MV-4-11 (cell line): ENCODE results near the gene SLAMF1.
"Not testable (repeated sequence)": the region's sequence is repeated elsewhere in the genome, so short reads cannot be mapped to it uniquely, and the experiment has no call there.

ENCODE experiments used
- DNase-seq: peaks from one replicate; lab custom pipeline; 2025; lab: John Stamatoyannopoulos, UW

Gene SLAMF1

GRCh38 chr1:160563230-160563629, 83.6 kb downstream of the SLAMF1 start:
- not testable (repeated sequence) for DNase-seq

DNA sequence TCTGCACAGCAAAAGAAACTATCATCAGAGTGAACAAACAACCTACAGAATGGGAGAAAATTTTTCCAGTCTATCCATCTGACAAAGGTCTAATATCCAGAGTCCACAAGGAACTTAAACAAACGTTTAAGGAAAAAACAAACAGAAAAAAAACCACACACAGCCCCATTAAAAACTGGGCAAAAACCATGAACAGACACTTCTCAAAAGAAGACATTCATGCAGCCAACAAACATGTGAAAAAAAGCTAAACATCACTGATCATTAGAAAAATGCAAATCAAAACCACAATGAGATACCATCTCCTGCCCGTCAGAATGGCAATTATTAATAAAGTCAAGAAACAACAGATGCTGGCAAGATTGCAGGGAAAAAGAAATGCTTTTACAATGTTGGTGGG, 84.1 kb downstream of the SLAMF1 start:
- DNase-seq, result not testable (repeated sequence)

DNA sequence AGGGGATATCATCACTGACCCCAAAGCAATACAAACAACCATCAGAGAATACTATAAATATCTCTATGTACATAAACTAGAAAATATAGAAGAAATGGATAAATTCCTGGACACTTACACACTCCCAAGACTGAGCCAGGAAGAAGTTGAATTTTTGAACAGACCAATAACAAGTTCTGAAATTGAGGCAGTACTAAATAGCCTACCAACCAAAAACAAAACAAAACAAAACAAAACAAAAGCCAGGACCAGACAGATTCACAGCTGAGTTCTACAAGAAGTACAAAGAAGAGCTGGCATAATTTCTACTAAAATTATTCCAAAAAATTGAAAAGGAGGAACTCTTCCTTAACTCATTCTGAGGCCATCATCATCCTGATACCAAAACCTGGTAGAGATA, 86.0 kb downstream of the SLAMF1 start:
- DNase-seq, result no peak

DNA sequence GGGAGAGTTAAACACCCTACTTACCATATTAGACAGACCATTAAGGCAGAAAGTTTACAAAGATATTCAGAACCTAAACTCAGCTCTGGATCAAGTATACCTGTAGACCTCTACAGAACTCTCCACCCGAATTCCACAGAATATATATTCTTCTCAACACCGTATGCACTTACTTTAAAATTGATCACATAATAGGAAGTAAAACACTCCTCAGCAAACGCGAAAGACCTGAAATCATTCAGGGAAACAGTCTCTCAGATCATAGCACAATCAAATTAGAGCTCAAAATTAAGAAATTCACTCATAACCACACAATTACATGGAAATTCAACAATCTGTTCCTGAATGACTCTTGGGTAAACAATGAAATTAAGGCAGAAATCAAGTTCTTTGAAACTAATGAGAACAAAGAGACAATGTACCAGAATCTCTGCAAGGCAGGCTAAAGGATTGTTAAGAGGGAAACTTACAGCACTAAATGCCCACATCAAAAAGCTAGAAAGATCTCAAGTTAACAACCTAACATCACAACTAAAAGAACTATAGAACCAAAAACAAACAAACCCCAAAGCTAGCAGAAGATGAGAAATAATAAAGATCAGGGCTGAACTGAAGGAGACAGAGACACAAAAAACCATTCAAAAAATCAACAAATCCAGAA, 86.7 kb downstream of the SLAMF1 start:
- DNase-seq, result no peak

- not testable (repeated sequence) for DNase-seq
Observed at GRCh38 chr1:160559437-160559836, 87.4 kb downstream of the SLAMF1 start.

DNA sequence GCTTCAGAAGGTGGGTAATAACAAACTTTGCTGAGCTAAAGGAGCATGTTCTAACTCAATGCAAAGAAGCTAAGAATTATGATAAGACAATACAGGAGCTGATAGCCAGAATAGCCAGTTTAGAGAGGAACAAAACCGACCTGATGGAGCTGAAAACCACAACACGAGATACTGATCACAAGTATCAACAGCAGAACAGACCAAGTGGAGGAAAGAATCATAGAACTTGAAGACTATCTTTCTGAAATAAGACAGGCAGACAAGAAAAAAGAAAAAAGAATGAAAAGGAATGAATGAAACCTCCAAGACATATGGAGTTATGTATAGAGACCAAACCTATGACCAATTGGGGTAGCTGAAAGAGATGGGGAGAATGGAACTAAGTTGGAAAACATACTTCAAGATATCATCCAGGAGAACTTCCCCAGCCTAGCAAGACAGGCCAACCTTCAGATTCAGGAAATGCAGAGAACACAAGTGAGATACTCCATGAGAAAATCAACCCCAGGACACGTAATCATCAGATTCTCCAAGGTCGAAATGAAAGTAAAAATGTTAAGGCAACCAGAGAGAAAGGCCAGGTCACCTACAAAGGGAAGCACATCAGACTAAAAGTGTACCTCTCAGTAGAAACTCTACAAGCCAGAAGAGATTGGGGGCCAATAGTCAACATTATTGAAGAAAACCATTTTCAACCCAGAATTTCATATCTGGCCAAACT, 88.0 kb downstream of the SLAMF1 start:
- DNase-seq, result no peak
